HG03108 (cell line): Measurements from ENCODE around the gene ARFGAP1.

Source experiments
- ATAC-seq: cut with Tn5 transposase; IDR thresholded peaks from one replicate; pipeline ENCODE4 v1.9.1; 2021; ENCODE audit warnings: moderate library complexity; ENCODE audit not compliant: unreplicated experiment

The ARFGAP1 gene

DNA sequence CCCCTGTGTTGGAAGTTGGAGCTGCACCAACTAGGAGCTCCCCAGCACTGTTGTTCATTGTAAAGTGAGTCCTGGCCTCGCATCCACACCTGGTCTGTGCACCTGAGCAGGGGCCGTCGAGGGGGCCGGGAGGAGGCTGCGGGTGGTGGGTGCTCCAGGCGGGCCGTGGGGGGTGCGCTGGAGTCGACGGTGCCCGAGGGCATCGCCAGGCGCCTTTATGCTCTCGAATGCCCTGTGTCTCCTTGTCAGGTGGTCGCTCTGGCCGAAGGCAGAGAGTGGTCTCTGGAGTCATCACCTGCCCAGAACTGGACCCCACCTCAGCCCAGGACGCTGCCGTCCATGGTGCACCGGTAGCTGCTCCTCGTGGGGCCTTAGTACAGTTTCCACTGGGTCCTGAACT, 4.3 kb downstream of the ARFGAP1 start:
- ATAC-seq = no peak

GRCh38 chr20:63277466-63278272, 5.1 kb downstream of the ARFGAP1 start:
- no peak for ATAC-seq

GRCh38 chr20:63278661-63279060, 6.0 kb downstream of the ARFGAP1 start:
- ATAC-seq = no peak

GRCh38 chr20:63279931-63280330, 7.3 kb downstream of the ARFGAP1 start:
- ATAC-seq = no peak

DNA sequence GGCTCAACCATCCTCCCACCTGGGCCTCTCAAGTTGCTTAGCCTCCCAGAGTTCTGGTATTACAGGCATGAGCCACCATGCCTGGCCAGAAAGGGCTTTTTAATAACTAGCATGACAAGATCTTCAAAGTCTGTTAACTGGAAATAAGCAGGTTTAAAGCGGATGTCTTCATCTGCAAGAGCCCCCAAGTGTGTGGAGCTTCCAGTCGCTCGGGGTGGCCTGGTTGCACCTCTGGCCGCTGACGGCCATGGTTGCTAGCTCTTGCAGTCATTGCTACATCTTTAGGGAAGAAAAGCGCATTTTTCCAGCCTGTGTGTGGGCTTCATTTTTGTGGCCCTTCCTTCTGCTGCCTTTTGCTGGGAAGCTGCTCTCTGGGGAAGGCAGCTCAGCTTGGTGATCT, 7.8 kb downstream of the ARFGAP1 start:
- ATAC-seq = no peak

DNA sequence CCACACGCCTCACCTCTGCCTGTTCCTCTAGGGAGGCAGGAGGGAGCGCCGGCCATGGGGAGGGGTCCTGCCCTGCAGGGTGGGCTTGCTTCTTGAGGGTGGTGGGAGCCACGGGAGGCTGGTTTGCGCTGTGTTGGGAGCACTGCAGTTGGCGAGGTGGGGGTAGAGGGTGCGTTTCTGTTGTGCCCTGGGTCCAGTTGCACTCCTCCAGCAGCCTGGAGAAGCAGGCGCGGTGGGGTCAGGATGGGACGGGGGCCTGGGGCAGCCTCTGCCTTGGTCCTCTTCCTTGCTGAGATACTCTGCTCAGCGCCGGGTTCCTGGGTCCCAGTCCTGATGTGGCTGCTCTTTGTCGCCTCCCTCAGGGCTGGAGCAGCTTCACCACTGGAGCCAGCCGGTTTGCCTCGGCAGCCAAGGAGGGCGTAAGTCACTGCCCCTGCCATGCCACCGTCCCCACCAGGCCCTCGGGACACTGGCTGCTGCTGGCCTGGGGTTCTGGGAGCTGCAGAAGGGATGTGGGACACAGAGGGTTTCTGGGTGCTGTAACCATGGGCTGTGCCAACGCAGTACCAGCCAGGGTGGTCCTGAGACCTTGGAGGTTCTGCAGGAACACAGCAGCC, 8.4 kb downstream of the ARFGAP1 start:
- ATAC-seq = no peak

DNA sequence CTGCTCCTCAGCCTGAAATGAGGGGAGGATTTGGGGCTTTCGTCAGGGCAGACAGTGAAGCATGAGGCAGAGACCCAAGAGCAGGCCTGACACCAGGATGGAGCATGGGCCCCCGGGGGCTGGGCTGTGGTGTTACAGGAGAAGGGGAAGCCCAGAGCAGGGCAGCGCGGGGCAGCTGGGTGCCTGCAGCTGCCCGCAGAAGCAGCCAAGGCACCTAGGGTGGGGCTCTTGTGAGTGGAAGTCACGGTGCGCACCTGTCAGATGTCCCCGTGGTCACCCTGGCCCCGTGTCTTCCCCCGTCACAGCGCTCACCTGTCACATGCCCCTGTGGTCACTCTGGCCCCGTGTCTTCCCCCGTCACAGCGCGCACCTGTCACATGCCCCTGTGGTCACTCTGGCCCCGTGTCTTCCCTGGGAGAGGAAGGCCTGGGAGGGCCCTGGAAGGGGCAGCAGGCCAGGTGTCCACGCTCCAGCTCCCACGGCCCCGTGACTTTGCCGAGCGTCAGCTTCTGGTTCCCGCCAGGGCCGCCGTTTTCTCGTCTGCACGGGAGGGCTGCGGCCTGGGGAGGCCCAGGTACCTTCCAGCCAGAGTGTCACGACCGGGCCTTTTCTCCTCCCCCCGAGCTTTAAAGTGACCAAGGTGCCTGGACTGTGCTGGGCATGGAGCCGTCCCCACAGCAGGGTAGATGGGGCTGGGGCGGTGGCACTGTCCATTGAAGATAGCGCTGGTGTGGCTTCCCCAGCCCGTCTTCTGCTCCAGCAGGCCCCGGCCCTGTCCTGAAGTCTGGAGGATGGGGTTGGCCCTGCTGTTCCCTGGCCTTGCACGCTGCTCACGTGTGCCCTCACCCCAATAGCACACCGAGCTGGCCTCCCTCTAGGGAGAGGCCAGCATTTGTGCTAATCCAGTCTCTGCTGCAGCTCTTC, 9.4 kb downstream of the ARFGAP1 start:
- no peak for ATAC-seq

- no peak for ATAC-seq
Observed at GRCh38 chr20:63282946-63283345, 10.3 kb downstream of the ARFGAP1 start.

GRCh38 chr20:63283397-63284082, 10.9 kb downstream of the ARFGAP1 start:
- no peak for ATAC-seq

DNA sequence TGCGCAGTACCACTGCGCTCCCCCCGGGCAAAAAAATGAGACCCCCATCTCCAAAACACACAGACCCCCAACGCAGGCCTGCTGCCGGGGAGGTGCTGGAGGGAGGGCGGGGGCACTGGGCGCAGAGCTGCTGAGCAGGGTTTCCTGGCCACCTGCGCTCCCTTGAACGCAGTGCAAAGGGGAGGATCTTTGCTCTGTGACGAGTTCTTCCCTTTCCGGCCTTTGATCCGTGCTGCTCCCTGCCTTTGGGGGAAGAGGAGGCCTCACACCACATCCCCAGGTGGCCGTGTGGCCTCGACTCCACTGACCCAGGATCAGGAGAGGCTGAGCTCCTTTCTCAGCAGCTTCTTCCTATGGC, 11.4 kb downstream of the ARFGAP1 start:
- ATAC-seq = no peak

DNA sequence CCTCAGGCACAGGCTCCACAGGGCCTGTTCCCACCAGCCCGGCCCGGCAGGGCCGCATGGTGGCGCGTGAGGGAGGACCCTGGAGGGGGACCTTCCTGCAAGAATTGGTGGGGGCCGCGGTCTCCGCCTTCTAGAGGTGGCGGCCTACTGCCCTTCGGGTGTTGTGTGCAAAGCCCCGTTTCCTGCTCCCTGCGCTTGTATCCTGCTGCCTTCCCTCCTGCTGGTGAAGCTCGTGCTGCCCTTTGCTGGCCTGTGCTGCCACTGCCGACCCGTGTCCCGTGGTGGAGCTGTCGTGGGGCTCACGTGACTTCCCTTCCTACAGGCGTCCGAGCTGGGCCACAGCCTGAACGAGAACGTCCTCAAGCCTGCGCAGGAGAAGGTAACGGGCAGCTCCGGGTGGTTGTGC, 11.9 kb downstream of the ARFGAP1 start:
- ATAC-seq = no peak

GRCh38 chr20:63284981-63285524, 12.4 kb downstream of the ARFGAP1 start:
- no peak for ATAC-seq

DNA sequence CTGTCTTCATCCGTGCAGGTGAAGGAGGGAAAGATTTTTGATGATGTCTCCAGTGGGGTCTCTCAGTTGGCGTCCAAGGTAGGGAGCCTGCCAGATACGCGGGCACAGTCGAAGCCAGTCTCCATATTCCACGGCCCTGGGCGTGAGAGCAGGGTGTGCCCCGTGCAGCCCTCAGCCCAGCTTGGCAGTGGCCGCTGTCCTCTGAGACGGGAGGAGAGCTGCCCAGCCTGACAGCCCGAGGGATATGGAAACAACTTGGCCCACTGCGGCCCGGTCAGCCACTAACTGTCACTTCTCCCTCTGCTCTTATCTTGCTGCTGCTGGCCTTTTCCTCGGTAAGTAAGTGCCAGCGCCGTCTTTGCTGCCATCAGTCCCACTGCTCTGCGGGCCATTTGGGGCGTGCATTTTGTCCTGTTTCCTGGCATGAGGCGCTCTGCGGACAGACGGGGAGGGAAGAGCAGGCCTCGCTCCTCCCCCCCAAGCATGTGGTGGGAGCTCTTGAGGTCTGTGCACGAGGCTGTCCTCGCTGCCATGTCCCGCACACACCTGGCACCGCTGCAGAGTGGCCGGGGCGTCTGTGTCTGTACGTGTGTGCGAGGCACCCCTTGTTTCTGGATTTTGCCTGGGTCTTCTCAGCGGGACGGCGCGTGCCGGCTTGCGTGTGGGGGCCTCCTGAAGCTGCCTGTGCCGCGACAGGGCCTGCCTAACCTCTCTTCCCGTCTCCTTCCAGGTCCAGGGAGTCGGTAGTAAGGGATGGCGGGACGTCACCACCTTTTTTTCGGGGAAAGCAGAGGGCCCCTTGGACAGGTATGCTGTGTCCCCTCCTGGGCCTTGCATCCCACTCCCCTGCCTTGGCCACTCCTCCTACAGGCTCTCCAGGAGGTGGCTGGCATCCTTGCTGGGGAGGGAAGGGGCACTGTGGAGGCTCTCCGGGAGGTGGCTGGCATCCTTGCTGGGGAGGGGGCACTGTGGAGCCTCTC, 13.3 kb downstream of the ARFGAP1 start:
- ATAC-seq = no peak

- ATAC-seq = no peak
Observed at GRCh38 chr20:63286781-63287696, 14.4 kb downstream of the ARFGAP1 start.

DNA sequence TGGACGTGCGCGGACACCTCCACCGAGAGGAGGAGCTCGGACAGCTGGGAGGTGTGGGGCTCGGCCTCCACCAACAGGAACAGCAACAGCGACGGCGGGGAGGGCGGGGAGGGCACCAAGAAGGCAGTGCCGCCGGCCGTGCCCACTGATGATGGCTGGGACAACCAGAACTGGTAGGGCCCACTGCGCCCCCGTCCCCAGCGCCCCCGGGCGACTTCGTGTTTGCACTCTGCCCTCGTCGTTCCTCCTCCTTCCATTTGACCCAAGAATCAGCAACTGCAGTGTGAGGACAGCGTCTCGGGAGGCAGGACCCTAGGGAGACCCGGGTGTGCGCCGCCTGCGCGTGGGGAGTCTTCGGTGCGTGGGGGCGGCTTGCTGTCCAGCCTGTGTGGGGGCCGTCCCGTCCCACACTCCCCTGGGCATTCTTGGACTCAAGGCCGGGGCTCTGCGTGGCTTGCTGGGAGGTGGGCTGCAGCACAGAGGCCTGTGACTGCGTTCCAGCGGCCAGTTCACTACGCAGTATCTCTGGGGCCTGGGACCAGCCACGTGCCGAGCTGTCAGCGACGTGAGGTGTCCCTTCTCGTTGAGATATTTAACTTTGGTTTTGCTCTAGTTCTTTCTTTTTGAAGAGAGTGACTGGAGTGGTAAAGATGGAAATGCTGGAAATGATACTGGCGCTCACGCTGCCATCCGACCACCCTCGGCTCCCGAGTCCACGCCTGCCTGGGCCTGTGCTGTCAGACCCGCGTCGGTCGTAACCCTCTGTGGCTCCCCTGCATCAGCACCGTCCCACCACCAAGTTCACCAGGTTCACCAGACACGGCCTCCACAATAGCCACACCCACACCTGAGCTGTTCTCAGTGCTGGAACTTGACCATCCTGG, 15.3 kb downstream of the ARFGAP1 start:
- ATAC-seq = no peak

GRCh38 chr20:63288581-63289251, 16.1 kb downstream of the ARFGAP1 start:
- no peak for ATAC-seq
